GM21367 (cell line): ENCODE results near the gene ARX.

ENCODE experiments used
- ATAC-seq: cut with Tn5 transposase; IDR thresholded peaks from one replicate; pipeline ENCODE4 v1.9.1; 2021; ENCODE audit not compliant: unreplicated experiment

ARX gene

DNA sequence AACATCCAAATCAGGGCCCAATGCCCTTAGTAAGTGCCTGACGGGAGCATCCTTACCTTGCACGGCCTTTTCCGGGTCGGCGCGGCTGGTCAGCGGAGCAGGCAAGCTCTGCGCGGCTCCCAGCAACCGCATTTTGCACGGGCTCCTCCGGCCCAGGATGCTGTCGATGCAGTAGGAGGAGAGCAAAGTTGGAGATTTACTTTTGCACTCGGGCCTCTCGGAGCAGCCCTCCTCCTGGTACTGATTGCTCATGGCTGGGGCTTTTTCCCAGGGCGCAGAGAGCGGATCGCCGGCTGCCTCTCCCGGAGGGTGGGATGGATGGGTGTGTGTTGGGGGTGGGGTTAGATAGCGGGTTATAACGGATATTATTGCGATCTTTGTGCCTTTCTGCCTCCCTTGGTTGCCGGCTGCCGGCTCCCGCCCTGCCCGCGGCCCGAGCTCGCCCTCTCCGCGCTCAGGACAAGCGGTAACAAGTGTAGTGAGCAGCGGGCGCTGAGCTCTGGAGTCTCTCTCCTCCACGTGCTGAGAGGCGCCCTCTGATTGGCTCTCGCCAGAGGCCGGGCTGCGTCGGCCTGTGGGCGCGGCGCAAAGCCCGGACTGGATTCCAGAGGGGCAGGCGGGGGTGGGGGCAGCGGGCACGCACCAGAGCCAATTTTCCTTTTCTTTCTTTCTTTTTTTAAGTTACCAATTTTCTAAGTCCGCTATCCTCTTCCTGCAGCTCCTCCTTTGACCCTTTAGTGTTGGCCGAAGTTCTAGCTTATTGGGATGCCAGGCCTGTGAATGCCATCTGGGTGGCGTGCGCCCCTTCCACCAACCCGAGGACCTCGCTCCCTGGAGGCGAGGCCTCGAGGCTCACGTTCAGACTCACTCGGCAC, at the start of gene ARX:
TSS of gene ARX (minus strand) at position 480 of the 875 bp plus-strand sequence. CDS start at position 252, 228 bp downstream.
- no peak for ATAC-seq

DNA sequence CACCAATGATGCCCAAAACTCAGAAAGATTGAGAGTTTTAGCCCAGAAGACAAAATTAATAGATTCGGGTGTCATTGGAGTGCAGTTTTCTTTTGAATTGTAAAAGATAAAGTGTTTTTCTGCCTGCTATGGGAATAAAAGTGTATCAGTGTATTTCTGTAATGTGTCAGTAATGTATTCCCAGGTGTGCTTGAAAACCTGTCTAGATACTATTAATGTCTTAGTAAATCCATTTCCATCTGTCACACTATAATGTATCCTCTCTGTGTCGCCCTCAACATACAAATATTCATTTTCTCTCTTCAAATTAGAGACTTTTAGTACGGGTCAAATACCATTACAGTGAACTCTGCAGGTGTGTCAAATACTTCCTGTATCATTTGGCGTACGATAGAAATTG, 43.5 kb upstream of the ARX start:
- ATAC-seq: no peak

DNA sequence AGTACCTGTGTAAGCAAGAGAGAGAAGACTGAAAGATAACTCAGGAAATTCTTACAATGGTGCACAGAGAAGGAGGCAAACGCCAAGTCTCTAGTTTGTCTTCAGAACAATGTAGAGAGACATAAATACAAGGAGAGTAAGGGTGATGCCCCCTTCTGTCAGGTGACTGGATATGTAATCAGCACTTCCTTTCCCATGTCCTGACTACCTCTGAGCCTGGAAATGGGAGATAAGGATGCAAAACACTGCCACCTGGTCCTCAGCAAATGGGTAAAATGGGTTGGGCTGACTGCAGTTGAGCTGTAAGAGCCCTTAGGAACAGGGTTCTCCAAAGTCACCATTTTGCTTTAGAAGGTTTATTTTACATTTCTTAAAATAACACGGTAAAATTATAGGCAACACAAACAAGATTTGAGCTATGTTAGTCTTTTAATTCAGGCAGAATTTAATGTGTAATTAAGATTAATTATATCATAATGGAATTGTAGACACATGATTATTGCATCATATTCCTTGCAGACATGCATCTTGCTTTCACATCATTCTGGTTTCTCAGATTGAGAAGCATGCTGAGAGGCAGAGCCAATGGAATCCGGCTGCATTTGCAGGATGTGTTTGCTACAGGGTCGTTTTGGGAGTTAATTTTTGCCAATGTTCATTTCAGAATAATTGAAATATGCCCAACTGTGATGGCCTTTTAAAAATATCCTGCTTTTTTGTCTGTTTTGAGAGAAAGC, 37.2 kb upstream of the ARX start:
- no peak for ATAC-seq

DNA sequence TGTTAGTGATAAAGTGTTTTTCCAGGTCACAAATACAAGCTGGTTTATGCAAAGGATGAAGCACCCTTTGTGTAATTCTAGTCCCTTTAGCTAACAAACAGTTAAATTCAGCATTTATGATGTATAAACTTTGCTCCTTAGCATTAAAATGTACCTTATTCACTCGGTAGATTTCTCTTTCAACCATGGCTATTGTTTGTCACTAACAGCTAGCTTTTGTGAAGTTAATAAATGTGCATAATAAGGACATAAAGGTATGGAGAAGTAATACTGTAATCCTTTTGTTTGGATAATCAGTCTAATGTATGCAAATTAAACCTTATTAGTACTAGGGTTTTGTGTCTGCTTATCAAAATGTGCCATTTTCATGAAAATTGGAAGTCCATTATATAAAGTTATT, 34.2 kb upstream of the ARX start:
- ATAC-seq: no peak

GRCh38 chrX:25049357-25049756, 33.6 kb upstream of the ARX start:
- no peak for ATAC-seq

- ATAC-seq: no peak
Observed at GRCh38 chrX:25048178-25048577, 32.4 kb upstream of the ARX start.

- ATAC-seq: no peak
Observed at GRCh38 chrX:25043192-25043591, 27.4 kb upstream of the ARX start.

- no peak for ATAC-seq
Observed at GRCh38 chrX:25039036-25039435, 23.3 kb upstream of the ARX start.

- ATAC-seq: no peak
Observed at GRCh38 chrX:25034889-25035288, 19.1 kb upstream of the ARX start.

- no peak for ATAC-seq
Observed at GRCh38 chrX:25029288-25029825, 13.6 kb upstream of the ARX start.

DNA sequence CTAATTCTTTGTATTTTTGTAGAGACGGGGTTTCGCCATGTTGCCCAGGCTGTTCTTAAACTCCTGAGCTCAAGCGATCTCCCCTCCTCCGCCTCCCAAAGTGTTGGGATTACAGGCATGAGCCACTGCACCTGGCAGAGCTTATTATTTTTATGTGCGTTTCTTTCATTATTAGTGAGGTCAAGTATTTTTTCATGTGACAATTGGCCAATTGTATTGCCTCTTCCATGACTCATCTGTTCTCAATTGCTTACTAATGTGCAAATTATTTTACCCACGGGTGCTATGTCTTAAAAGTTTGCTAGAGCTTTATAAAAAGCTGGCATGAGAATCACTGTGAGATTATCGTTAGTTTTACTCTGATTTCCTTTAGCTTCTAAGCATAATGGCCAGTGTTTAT, 13.0 kb upstream of the ARX start:
- ATAC-seq: no peak

- ATAC-seq: no peak
Observed at GRCh38 chrX:25026576-25026975, 10.8 kb upstream of the ARX start.

GRCh38 chrX:25025615-25026014, 9.8 kb upstream of the ARX start:
- ATAC-seq: no peak

DNA sequence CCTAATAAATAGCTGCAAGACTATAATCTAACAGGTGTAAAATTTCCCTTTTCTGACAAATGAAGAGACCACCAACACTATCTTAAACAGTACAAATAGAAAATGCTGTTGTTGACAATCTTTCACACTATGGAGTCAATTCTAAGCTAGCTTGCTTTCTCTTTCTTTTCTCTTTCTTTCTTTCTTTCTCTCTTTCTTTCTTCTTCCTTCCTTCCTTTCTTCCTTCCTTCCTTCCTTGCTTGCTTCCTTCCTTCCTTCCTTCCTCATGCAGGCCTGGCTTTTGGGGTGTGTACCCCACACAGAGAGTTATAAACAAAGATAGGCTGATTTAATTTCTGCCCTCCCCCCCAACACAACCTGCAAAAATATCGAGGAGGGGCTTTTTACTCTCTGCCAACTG, 8.1 kb upstream of the ARX start:
- no peak for ATAC-seq

DNA sequence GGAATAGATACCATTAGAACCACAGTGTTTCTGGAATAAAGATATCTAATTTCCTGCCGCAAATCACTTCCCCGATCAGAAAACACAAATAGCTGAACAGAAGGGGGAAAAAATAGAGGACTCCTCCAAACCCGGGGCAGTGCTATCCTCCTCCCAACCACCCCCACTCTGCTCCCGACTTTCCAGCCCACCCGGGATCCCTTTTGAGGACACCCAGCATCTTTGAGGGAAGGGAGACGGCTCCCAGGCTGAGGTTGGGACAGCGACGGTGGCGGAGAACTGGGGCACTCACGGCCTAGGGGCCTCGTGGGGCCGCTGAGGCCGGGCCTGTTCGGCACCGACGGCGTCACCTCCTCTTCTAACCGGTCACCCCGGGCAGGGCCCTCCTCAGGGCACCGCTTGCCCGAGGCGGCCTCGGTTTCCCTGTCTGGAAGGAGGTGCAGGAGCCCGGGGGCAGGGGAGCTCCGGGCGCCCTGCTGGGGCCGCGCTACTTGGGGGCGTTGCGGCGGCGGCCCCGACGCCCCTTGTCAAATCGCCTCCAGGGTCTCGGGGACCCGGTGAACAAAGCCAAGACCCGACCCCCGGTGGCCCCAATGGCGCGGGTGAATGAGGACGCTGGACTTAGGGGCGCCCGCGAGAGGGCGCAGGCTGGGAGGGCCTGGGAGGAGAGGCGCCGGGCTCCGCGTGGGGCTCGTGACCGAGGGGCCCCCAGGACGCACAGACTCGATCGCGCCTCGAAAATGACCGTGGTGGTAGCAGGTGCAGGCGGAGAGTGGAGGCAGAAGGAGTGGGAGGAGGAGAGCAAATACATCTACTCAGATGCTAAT, 6.9 kb upstream of the ARX start:
- ATAC-seq: no peak

GRCh38 chrX:25020905-25021449, 5.2 kb upstream of the ARX start:
- no peak for ATAC-seq

DNA sequence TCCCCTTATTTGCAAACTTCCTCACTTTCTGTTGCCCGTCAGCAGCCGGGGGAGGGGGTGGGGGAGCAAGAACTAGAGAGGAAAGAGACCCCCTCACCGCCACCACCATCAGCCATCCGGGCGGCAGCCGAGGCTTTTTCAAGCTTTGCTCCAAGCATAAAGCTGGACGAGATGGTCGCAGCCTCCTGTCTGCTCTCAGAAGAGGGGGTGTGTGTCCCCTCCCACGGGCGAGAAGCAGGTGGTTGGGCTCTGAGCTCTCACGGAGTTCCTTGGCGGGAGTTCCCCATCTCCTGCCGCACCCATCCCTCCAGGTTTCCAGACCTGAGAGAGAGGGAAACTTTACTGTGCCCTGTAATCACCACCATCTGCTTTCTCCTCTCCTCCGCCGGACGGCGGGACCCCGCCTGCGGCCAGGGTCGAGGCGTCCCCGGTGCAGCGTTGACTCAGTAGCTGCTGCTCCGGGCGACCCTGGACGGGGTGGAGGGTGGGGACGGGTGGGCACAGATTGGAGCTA, 4.7 kb upstream of the ARX start:
- ATAC-seq: no peak

- no peak for ATAC-seq
Observed at GRCh38 chrX:25019707-25020390, 4.1 kb upstream of the ARX start.

- ATAC-seq: no peak
Observed at GRCh38 chrX:25018682-25019081, 2.9 kb upstream of the ARX start.

- ATAC-seq: no peak
Observed at GRCh38 chrX:25017667-25018247, 2.0 kb upstream of the ARX start.
